Tibial artery (tissue), 4 donors: ENCODE measurements around the gene PRR5.

Experiments used
- DNase-seq, 2 donors: peaks; one replicate each; pipeline ENCODE4 v3.0.0-alpha.2; 2019
- H3K27ac ChIP-seq, 2 donors: fragments of 200-600 bp; sonication (generic) in 1 of 2; 1 replicate in 1 of 2; 2 replicates in 1 of 2; pipeline ENCODE4 v1.5.1; 2018 to 2019; ENCODE audit warnings: mild to moderate bottlenecking in 1 of 2
- H3K27me3 ChIP-seq, 2 donors: fragments of 200-600 bp; sonication (generic) in 1 of 2; one replicate each; pipeline versions ENCODE4 v1.5.1 to v1.6.0; 2016 to 2019
- H3K36me3 ChIP-seq, 3 donors: fragments of 200-600 bp; sonication (generic) in 2 of 3; one replicate each; pipeline ENCODE4 v1.5.1; 2016 to 2019; ENCODE audit warnings: mild to moderate bottlenecking in 2 of 3
- H3K4me1 ChIP-seq, 4 donors: fragments of 200-600 bp; sonication (generic) in 2 of 4; 1 replicate in 3 of 4; 2 replicates in 1 of 4; pipeline ENCODE4 v1.5.1; 2016 to 2019
- H3K4me3 ChIP-seq, 2 donors: fragments of 200-600 bp; sonication (generic) in 1 of 2; 1 replicate in 1 of 2; 2 replicates in 1 of 2; pipeline ENCODE4 v1.5.1; 2018 to 2019; ENCODE audit warnings: mild to moderate bottlenecking in 2 of 2
- H3K9me3 ChIP-seq, 3 donors: fragments of 200-600 bp; sonication (generic) in 1 of 3; one replicate each; pipeline ENCODE4 v1.5.1; 2016 to 2019
- CTCF ChIP-seq, 2 experiments: fragments of 200-600 bp in 1 of 2; fragments of 450-650 bp in 1 of 2; IDR thresholded peaks; one replicate each; pipeline ENCODE4 v1.5.1; 2017 to 2019; ENCODE audit warnings: antibody characterized with exemption in 2 of 2, mild to moderate bottlenecking in 1 of 2, moderate library complexity in 1 of 2
- intact Hi-C: fragments of 100-400 bp; cut with DNase I; formaldehyde crosslinking; loops from one replicate; pipeline ENCODE4 v1.15.0; 2023; ENCODE audit warnings: low total_unique reads

Gene PRR5

DNA sequence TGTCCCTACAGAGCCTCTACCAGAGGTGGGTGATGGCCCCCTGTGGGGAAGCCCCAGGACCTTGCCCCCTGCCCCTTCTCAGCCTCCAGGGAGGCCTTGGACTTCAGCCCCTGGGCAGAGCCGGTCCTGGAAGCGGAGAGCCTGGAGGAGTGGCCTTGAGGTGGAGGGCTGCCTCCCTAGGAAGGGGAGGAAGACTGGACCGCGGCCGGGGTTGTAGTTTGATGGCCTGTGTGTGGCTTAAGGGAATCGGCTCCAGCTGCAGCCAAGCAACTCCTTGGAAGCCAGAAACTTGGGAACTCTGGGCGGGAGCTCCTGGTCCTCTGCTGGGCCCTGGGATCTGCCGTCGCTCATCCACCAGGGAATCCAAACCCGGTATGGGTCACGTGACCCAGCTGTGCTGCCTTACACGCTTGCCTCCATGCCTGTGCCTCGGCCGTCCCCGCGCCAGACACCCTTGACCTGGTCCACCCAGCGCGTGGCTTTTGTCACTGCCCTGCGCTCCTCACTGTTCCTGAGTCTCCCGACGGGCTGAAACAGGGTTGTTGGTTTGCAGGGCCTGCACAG, 26.8 kb downstream of the PRR5 start:
- intact Hi-C loops = no loop called here
- no peak overlapping the region for H3K27ac ChIP-seq
- no peak for TF ChIP-seq CTCF (IDR thresholded peaks at IDR 0.05)
- H3K4me1 ChIP-seq = peaks cover 0 to 19% (median 3%) of the 10 kb centered on the region in 4 donors
- H3K4me3 ChIP-seq = no peak overlapping the region
- H3K27me3 ChIP-seq = peaks cover 0 to 17% of the 10 kb centered on the region in 2 donors
- peaks cover 0 to 21% (median 0%) of the 10 kb centered on the region in 3 donors for H3K36me3 ChIP-seq
- no peak for DNase-seq
- H3K9me3 ChIP-seq = no peaks in the 10 kb centered on the region

DNA sequence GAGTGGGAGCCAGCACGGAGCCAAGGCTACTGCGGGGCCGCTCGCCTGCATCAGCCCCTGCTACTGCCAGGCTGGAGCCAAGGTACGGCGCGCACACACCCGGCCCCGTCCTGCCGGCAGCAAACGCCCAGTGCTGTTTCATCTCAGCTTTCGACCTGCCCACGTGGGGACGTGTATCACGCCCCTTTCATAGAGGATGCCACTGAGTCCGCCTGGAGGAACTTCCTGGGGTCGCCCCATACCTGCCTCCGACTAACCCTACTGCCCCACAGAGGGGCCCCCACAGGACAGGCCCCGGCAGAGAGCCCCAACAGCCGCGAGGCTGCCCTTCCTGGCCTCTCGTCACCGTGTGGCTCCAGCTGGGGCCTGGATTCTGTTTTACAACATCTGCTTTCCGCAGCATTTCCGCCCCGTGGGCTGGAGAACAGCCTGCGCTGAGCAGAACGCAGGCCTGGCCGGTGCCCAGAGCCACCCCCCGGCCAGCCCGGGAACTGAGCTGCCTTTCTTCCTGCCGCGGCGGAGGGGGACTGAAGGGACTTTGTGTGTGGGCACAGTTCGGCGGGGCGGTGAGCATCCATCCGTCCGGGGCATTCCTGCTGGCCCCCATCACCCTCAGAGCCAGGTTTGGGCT, 27.5 kb downstream of the PRR5 start:
- Histone ChIP-seq H3K4me3 (no peak overlapping the region), H3K27ac (no peak overlapping the region), H3K36me3 (peaks cover 0 to 21% (median 0%) of the 10 kb centered on the region in 3 donors), H3K4me1 (peaks cover 0 to 19% (median 3%) of the 10 kb centered on the region in 4 donors), H3K9me3 (no peaks in the 10 kb centered on the region), H3K27me3 (peaks cover 0 to 17% of the 10 kb centered on the region in 2 donors)
- TF ChIP-seq CTCF (IDR thresholded peaks at IDR 0.05) = no peak
- intact Hi-C loops = no loop called here
- no peak for DNase-seq

- no peak for DNase-seq
- no peaks in the 10 kb centered on the region for H3K9me3 ChIP-seq
- no peak overlapping the region for H3K4me3 ChIP-seq
- H3K27me3 ChIP-seq = peaks cover 0 to 17% of the 10 kb centered on the region in 2 donors
- no peak overlapping the region for H3K27ac ChIP-seq
- TF ChIP-seq CTCF (IDR thresholded peaks at IDR 0.05) = no peak
- peaks cover 0 to 19% (median 3%) of the 10 kb centered on the region in 4 donors for H3K4me1 ChIP-seq
- H3K36me3 ChIP-seq = peaks cover 0 to 20% (median 0%) of the 10 kb centered on the region in 3 donors
- intact Hi-C loops = no loop called here
Measured at GRCh38 chr22:44730022-44730393, 28.0 kb downstream of the PRR5 start.

DNA sequence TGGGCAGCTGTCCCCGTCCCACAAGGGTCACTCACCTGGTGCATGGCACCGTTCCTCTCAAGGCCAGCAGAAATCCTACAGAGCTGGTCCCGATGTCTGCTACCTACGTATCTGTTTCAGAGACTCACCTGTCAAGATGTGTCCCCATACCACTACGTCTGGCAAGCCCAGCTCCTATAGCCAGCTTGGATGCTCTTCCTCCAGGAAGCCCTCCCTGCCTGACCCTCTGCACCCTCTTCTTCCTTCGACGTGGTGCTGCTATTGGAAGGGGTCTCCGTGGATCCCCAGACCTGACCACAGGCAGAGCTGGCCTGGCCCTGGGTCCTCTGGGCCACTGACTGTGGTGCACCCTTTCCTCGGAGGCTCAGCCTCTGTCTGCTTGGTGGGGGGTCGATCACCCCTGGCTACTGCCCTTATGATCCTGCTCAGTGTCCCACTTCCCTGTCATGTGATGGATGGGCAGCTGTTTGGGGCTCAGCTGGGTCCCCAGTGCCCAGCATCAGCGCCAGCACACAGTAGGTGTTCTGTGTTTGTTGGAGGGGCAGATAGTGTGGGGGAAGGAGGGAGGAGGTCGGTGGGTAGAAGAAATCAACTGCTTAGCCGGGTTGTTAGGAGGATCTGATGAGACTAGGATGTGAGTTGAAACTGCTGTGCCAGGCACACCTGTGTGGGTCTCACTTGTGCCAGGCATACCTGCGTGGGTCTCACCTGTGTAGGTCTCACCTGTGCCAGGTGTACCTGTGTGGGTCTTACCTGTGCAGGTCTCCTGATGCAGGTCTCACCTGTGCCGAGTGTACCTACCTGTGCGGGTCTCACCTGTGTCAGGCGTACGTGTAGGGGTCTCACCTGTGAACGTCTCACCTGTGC, 28.7 kb downstream of the PRR5 start:
- intact Hi-C loops = no loop called here
- DNase-seq = no peak

More for the DNA sequence above, 28.7 kb downstream of the PRR5 start:
- H3K4me1 ChIP-seq = peaks cover 0 to 19% (median 3%) of the 10 kb centered on the region in 4 donors
- no peak for TF ChIP-seq CTCF (IDR thresholded peaks at IDR 0.05)
- H3K36me3 ChIP-seq = peaks cover 0 to 17% (median 0%) of the 10 kb centered on the region in 3 donors
- H3K27me3 ChIP-seq = peaks cover 0 to 22% of the 10 kb centered on the region in 2 donors
- no peak overlapping the region for H3K4me3 ChIP-seq
- no peaks in the 10 kb centered on the region for H3K9me3 ChIP-seq
- H3K27ac ChIP-seq = no peak overlapping the region
